Neural cell (in vitro differentiated cells): ENCODE results near the gene FTSJ3.

Experiments
- EZH2 ChIP-seq: fragments of 200-600, 300-800 bp; shearing (Covaris generic), sonication (generic); IDR thresholded peaks from 2 replicates; pipeline ENCODE4 v1.6.1; 2014; ENCODE audit warnings: antibody characterized with exemption, low read length, borderline replicate concordance, mild to moderate bottlenecking; ENCODE audit not compliant: insufficient read depth, poor library complexity, severe bottlenecking
- MXI1 ChIP-seq: fragments of 450-650 bp; conservative IDR thresholded peaks from 2 replicates; pipeline ENCODE4 v1.6.1; 2014; ENCODE audit warnings: antibody characterized with exemption, mild to moderate bottlenecking; ENCODE audit not compliant: poor library complexity, severe bottlenecking
- POLR2AphosphoS5 ChIP-seq: IDR thresholded peaks from 2 replicates; pipeline ENCODE4 v1.6.1; 2012
- RAD21 ChIP-seq: fragments of 450-650 bp; conservative IDR thresholded peaks from 2 replicates; pipeline ENCODE4 v1.6.1; 2014; ENCODE audit warnings: antibody characterized with exemption, mild to moderate bottlenecking, moderate library complexity
- SMC3 ChIP-seq: fragments of 450-650 bp; conservative IDR thresholded peaks from 2 replicates; pipeline ENCODE4 v1.6.1; 2014; ENCODE audit warnings: antibody characterized with exemption, mild to moderate bottlenecking, moderate library complexity; ENCODE audit not compliant: poor library complexity
- TAF1 ChIP-seq: IDR thresholded peaks from 2 replicates; pipeline ENCODE4 v1.6.1; 2012; ENCODE audit warnings: low read depth
- TF ChIP-seq, protein P1 (sequence below): fragments of 450-650 bp; IDR thresholded peaks from 2 replicates; pipeline ENCODE4 v1.5.1; 2014; ENCODE audit warnings: antibody characterized with exemption, mild to moderate bottlenecking, moderate library complexity; ENCODE audit not compliant: poor library complexity, severe bottlenecking
- TF ChIP-seq, protein P2 (sequence below): IDR thresholded peaks from 2 replicates; pipeline ENCODE4 v1.6.1; 2012; ENCODE audit warnings: borderline replicate concordance

DNA sequence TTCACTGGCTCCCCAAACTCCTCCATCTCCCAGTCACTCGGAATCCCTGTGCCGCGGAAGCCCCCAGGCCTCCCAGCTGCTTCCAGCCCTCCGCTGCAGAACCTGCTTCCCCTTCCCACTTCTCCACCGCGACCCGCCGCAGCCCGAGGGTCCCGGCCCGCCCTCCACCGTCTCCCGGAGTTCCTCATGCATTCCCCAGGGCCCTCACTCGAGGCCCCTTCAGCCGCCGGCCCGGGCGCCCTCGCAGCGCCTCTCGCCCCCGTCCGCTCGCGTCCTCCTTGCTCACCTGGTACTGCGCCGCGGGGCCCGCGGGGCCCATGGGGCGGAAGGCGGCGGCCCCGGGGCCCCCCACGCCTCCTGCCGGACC lies 14.7 kb upstream of the FTSJ3 start:
- TF ChIP-seq SMC3 (no peak), POLR2AphosphoS5 (no peak), TAF1 (no peak), EZH2 (no peak), RAD21 (no peak), MXI1 (no peak)
- TF ChIP-seq, protein P1, sequence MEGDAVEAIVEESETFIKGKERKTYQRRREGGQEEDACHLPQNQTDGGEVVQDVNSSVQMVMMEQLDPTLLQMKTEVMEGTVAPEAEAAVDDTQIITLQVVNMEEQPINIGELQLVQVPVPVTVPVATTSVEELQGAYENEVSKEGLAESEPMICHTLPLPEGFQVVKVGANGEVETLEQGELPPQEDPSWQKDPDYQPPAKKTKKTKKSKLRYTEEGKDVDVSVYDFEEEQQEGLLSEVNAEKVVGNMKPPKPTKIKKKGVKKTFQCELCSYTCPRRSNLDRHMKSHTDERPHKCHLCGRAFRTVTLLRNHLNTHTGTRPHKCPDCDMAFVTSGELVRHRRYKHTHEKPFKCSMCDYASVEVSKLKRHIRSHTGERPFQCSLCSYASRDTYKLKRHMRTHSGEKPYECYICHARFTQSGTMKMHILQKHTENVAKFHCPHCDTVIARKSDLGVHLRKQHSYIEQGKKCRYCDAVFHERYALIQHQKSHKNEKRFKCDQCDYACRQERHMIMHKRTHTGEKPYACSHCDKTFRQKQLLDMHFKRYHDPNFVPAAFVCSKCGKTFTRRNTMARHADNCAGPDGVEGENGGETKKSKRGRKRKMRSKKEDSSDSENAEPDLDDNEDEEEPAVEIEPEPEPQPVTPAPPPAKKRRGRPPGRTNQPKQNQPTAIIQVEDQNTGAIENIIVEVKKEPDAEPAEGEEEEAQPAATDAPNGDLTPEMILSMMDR, result no peak
- TF ChIP-seq, protein P2, sequence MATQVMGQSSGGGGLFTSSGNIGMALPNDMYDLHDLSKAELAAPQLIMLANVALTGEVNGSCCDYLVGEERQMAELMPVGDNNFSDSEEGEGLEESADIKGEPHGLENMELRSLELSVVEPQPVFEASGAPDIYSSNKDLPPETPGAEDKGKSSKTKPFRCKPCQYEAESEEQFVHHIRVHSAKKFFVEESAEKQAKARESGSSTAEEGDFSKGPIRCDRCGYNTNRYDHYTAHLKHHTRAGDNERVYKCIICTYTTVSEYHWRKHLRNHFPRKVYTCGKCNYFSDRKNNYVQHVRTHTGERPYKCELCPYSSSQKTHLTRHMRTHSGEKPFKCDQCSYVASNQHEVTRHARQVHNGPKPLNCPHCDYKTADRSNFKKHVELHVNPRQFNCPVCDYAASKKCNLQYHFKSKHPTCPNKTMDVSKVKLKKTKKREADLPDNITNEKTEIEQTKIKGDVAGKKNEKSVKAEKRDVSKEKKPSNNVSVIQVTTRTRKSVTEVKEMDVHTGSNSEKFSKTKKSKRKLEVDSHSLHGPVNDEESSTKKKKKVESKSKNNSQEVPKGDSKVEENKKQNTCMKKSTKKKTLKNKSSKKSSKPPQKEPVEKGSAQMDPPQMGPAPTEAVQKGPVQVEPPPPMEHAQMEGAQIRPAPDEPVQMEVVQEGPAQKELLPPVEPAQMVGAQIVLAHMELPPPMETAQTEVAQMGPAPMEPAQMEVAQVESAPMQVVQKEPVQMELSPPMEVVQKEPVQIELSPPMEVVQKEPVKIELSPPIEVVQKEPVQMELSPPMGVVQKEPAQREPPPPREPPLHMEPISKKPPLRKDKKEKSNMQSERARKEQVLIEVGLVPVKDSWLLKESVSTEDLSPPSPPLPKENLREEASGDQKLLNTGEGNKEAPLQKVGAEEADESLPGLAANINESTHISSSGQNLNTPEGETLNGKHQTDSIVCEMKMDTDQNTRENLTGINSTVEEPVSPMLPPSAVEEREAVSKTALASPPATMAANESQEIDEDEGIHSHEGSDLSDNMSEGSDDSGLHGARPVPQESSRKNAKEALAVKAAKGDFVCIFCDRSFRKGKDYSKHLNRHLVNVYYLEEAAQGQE, result no peak
